Measurements from ENCODE around the gene THSD7B. TPM values are rescaled to one million over a fixed set of nuclear protein-coding genes. Genes with fewer than 3 reads are reported as not detected.

Gene THSD7B
- total and polyA plus RNA-seq, 2 experiments from 2014 or later = not detected

GRCh38 chr2:137250401-137250800 is 485.1 kb downstream of the THSD7B start:
- TF ChIP-seq, protein P1, sequence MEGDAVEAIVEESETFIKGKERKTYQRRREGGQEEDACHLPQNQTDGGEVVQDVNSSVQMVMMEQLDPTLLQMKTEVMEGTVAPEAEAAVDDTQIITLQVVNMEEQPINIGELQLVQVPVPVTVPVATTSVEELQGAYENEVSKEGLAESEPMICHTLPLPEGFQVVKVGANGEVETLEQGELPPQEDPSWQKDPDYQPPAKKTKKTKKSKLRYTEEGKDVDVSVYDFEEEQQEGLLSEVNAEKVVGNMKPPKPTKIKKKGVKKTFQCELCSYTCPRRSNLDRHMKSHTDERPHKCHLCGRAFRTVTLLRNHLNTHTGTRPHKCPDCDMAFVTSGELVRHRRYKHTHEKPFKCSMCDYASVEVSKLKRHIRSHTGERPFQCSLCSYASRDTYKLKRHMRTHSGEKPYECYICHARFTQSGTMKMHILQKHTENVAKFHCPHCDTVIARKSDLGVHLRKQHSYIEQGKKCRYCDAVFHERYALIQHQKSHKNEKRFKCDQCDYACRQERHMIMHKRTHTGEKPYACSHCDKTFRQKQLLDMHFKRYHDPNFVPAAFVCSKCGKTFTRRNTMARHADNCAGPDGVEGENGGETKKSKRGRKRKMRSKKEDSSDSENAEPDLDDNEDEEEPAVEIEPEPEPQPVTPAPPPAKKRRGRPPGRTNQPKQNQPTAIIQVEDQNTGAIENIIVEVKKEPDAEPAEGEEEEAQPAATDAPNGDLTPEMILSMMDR (IDR thresholded peaks at IDR 0.05; ENCODE audit: low read depth, low read length) = no peak
- H3K4me1 ChIP-seq (ENCODE audit: low read depth) = no peaks in the 10 kb centered on the region
- H3K27me3 ChIP-seq = no peaks in the 10 kb centered on the region
- H3K27ac ChIP-seq = no peak overlapping the region
- no peaks in the 10 kb centered on the region for H3K9me3 ChIP-seq (ENCODE audit: low read depth)
- no peak overlapping the region for H3K4me3 ChIP-seq
- DNase-seq (ENCODE audit: low read depth in 1 of 2, low spot score in 1 of 2) = no peak
- no peaks in the 10 kb centered on the region for H3K36me3 ChIP-seq

- no peak overlapping the region for H3K27ac ChIP-seq
- no peak overlapping the region for H3K4me3 ChIP-seq
- no peaks in the 10 kb centered on the region for H3K27me3 ChIP-seq
These were observed 485.7 kb downstream of the THSD7B start for GRCh38 chr2:137251045-137251444.

GRCh38 chr2:137252934-137253333 is 487.6 kb downstream of the THSD7B start:
- Histone ChIP-seq H3K27ac (no peak overlapping the region), H3K4me3 (no peak overlapping the region), H3K4me1 (ENCODE audit: low read depth) (no peaks in the 10 kb centered on the region), H3K9me3 (ENCODE audit: low read depth) (no peaks in the 10 kb centered on the region), H3K27me3 (no peaks in the 10 kb centered on the region), H3K36me3 (no peaks in the 10 kb centered on the region)
- TF ChIP-seq, protein P1 (IDR thresholded peaks at IDR 0.05; ENCODE audit: low read depth, low read length) = no peak
- DNase-seq (ENCODE audit: low read depth in 1 of 2, low spot score in 1 of 2) = no peak

More at GRCh38 chr2:137251045-137251444, 485.7 kb downstream of the THSD7B start:
- H3K4me1 ChIP-seq (ENCODE audit: low read depth) = no peaks in the 10 kb centered on the region
- TF ChIP-seq, protein P1 (IDR thresholded peaks at IDR 0.05; ENCODE audit: low read depth, low read length) = no peak
- no peak for DNase-seq (ENCODE audit: low read depth in 1 of 2, low spot score in 1 of 2)
- no peaks in the 10 kb centered on the region for H3K9me3 ChIP-seq (ENCODE audit: low read depth)
- H3K36me3 ChIP-seq = no peaks in the 10 kb centered on the region

GRCh38 chr2:137254052-137254451 is 488.7 kb downstream of the THSD7B start:
- H3K4me1 ChIP-seq (ENCODE audit: low read depth) = no peaks in the 10 kb centered on the region
- no peaks in the 10 kb centered on the region for H3K36me3 ChIP-seq
- no peak overlapping the region for H3K4me3 ChIP-seq
- DNase-seq (ENCODE audit: low read depth in 1 of 2, low spot score in 1 of 2) = no peak
- H3K27ac ChIP-seq = no peak overlapping the region
- H3K27me3 ChIP-seq = no peaks in the 10 kb centered on the region
- TF ChIP-seq, protein P1 (IDR thresholded peaks at IDR 0.05; ENCODE audit: low read depth, low read length) = no peak
- no peaks in the 10 kb centered on the region for H3K9me3 ChIP-seq (ENCODE audit: low read depth)

GRCh38 chr2:137255345-137255744 is 490.0 kb downstream of the THSD7B start:
- H3K4me1 ChIP-seq (ENCODE audit: low read depth) = no peaks in the 10 kb centered on the region
- H3K4me3 ChIP-seq = no peak overlapping the region
- no peak for DNase-seq (ENCODE audit: low read depth in 1 of 2, low spot score in 1 of 2)
- no peaks in the 10 kb centered on the region for H3K36me3 ChIP-seq
- no peak overlapping the region for H3K27ac ChIP-seq
- H3K27me3 ChIP-seq = no peaks in the 10 kb centered on the region
- TF ChIP-seq, protein P1 (IDR thresholded peaks at IDR 0.05; ENCODE audit: low read depth, low read length) = no peak
- H3K9me3 ChIP-seq (ENCODE audit: low read depth) = no peaks in the 10 kb centered on the region

- Histone ChIP-seq H3K9me3 (ENCODE audit: low read depth) (no peaks in the 10 kb centered on the region), H3K4me1 (ENCODE audit: low read depth) (no peaks in the 10 kb centered on the region), H3K4me3 (no peak overlapping the region), H3K27me3 (no peaks in the 10 kb centered on the region), H3K27ac (no peak overlapping the region), H3K36me3 (no peaks in the 10 kb centered on the region)
- DNase-seq (ENCODE audit: low read depth in 1 of 2, low spot score in 1 of 2) = no peak
- TF ChIP-seq, protein P1 (IDR thresholded peaks at IDR 0.05; ENCODE audit: low read depth, low read length) = no peak
These were observed 490.6 kb downstream of the THSD7B start for GRCh38 chr2:137255990-137256389.
